Choroid plexus epithelial cell (primary cell): ENCODE data around the gene EME2.

ENCODE experiments used
- DNase-seq: peaks from one replicate; pipeline ENCODE4 v3.0.0-alpha.2; 2010; ENCODE audit warnings: low read depth
- H3K4me3 ChIP-seq: 2 replicates; pipeline ENCODE4 v1.5.1; 2011; ENCODE audit warnings: low read depth, mild to moderate bottlenecking, control low read depth, low read length, moderate library complexity
- CTCF ChIP-seq: conservative IDR thresholded peaks from 2 replicates; pipeline ENCODE4 v1.5.1; 2011; ENCODE audit warnings: low read depth, mild to moderate bottlenecking, control low read depth, inconsistent platforms, low read length, moderate library complexity

The EME2 gene

GRCh38 chr16:1820096-1820945 lies 47.7 kb downstream of the EME2 start:
- DNase-seq = no peak
- no peak overlapping the region for H3K4me3 ChIP-seq
- TF ChIP-seq CTCF = no peak

- DNase-seq = no peak
- no peak for TF ChIP-seq CTCF
- H3K4me3 ChIP-seq = no peak overlapping the region
Measured at GRCh38 chr16:1820946-1821290, 48.3 kb downstream of the EME2 start.

- no peak for TF ChIP-seq CTCF
- no peak overlapping the region for H3K4me3 ChIP-seq
- DNase-seq = no peak
Measured at GRCh38 chr16:1821861-1822611, 49.4 kb downstream of the EME2 start.

- no peak for DNase-seq
- H3K4me3 ChIP-seq = no peak overlapping the region
Measured at GRCh38 chr16:1822801-1823200, 50.2 kb downstream of the EME2 start.

GRCh38 chr16:1823821-1824220 lies 51.2 kb downstream of the EME2 start:
- no peak overlapping the region for H3K4me3 ChIP-seq
- DNase-seq = peak; percentile 61
- TF ChIP-seq CTCF = peak; percentile 37

More at GRCh38 chr16:1822801-1823200, 50.2 kb downstream of the EME2 start:
- TF ChIP-seq CTCF = no peak

GRCh38 chr16:1825381-1825863 lies 52.8 kb downstream of the EME2 start:
- TF ChIP-seq CTCF = no peak
- no peak for DNase-seq
- H3K4me3 ChIP-seq = peak overlapping the region; percentile 100
